ENCODE results near the gene VPS35L. TPM values are rescaled to one million over a fixed set of nuclear protein-coding genes. Genes with fewer than 3 reads are reported as not detected.

Gene VPS35L
- total RNA-seq, 2 experiments from 2014 or later: 25.8 to 28.3 TPM

DNA sequence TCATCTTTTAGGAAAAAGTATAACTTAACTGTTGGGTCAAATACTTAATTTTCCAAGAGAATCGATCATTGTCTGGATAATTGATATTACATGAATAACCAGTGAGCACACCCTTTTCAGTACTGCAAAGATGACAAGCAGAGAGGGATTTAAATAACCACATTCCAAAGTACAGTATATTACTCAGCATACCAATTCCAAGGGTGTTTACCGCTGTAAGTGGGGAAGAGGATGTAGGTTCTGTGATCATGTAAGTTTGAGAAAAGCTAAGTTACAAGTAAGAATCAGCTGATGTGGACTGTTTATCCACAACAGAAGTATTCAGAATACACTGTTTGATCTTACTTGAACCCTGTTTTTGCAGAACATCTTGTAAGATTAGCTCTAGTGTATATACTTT lies 39.7 kb upstream of the VPS35L start:
- H3K27me3 Mint-ChIP-seq: no peaks in the 10 kb centered on the region
- TF ChIP-seq, protein P1, sequence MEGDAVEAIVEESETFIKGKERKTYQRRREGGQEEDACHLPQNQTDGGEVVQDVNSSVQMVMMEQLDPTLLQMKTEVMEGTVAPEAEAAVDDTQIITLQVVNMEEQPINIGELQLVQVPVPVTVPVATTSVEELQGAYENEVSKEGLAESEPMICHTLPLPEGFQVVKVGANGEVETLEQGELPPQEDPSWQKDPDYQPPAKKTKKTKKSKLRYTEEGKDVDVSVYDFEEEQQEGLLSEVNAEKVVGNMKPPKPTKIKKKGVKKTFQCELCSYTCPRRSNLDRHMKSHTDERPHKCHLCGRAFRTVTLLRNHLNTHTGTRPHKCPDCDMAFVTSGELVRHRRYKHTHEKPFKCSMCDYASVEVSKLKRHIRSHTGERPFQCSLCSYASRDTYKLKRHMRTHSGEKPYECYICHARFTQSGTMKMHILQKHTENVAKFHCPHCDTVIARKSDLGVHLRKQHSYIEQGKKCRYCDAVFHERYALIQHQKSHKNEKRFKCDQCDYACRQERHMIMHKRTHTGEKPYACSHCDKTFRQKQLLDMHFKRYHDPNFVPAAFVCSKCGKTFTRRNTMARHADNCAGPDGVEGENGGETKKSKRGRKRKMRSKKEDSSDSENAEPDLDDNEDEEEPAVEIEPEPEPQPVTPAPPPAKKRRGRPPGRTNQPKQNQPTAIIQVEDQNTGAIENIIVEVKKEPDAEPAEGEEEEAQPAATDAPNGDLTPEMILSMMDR (IDR thresholded peaks at IDR 0.05): no peak
- CTCF ChIA-PET: interaction anchor here (1.4 kb wide), 1 partner anchor 39 kb away, joined by 4 read pairs; the partner anchor contains the start of gene VPS35L
- DNase-seq (no peak), ATAC-seq (ENCODE audit: poor library complexity) (no peak)
- H3K27me3 ChIP-seq (ENCODE audit: control insufficient read depth in 1 of 2, insufficient read depth in 2 of 2, low read length in 2 of 2): no peaks in the 10 kb centered on the region
- H3K36me3 Mint-ChIP-seq (ENCODE audit: low read depth): peaks cover 62% of the 10 kb centered on the region
- no peaks in the 10 kb centered on the region for H3K9me3 Mint-ChIP-seq
- no peak overlapping the region for H3K27ac Mint-ChIP-seq
- no peak overlapping the region for H3K4me3 Mint-ChIP-seq
- no peaks in the 10 kb centered on the region for H3K9me3 ChIP-seq (ENCODE audit: control insufficient read depth in 1 of 2, insufficient read depth in 1 of 2, low read length in 2 of 2)
- no peak overlapping the region for H3K4me3 ChIP-seq (ENCODE audit: low read length)
- H3K4me1 Mint-ChIP-seq (ENCODE audit: low read depth): peaks cover 54% of the 10 kb centered on the region
- POLR2A ChIA-PET: interaction anchor here (1.3 kb wide), 1 partner anchor 449 kb away, joined by 3 read pairs; the partner anchor contains the start of gene COQ7
- H3K27ac ChIP-seq (ENCODE audit: low read depth in 1 of 2, low read length in 2 of 2): no peak overlapping the region
- intact Hi-C loops (cut with DNase I, micrococcal nuclease): no loop called here
- peaks cover 38% of the 10 kb centered on the region for H3K36me3 ChIP-seq (ENCODE audit: insufficient read depth, low read length)
- peaks cover 23% of the 10 kb centered on the region for H3K4me1 ChIP-seq (ENCODE audit: insufficient read depth, low read length)

DNA sequence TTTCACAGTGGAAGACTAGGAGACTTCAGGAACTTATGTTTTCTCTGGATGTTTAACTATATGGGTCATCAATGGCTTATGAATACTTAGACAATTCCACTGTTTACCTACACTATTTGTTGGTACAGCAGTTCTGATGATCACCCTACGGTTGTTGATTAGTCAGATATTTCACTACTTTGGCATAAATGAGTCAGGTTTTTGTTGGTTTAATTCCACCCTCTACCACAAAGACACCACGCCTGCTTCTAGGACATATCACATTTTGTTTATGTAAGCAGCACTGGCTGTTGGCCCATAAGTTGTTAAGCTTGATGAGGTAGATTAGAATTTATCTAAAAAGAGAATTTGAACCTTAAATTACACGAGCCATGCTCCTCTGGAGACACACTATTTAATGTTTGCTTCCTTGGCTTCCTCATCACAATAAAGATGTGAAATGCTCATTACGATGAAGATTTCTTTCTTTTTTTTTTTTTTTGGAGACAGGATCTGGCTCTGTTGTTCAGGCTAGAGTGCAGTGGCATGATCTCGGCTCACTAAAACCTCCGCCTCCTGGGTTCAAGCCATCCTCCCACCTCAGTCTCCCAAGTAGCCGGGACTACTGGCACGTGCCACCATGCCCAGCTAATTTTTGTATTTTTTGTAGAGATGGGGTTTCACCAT lies 37.9 kb upstream of the VPS35L start:
- TF ChIP-seq, protein P1 (IDR thresholded peaks at IDR 0.05): no peak
- ChIA-PET CTCF (interaction anchor here (0.9 to 1.1 kb wide), 2 partner anchors 38 to 44 kb away, joined by 3 to 5 read pairs; partner anchors contain the start of gene VPS35L), POLR2A (no interaction called here)
- intact Hi-C loops (cut with DNase I, micrococcal nuclease): no loop called here
- H3K27ac ChIP-seq (ENCODE audit: low read depth in 1 of 2, low read length in 2 of 2): no peak overlapping the region
- Mint-ChIP-seq H3K27me3 (no peaks in the 10 kb centered on the region), H3K27ac (peak overlapping the region; percentile 1), H3K4me1 (ENCODE audit: low read depth) (peaks cover 68% of the 10 kb centered on the region), H3K36me3 (ENCODE audit: low read depth) (peaks cover 56% of the 10 kb centered on the region), H3K9me3 (no peaks in the 10 kb centered on the region), H3K4me3 (no peak overlapping the region)
- DNase-seq (peak in 2 of 14 experiments; percentile 10 to 19), ATAC-seq (ENCODE audit: poor library complexity) (no peak)
- H3K9me3 ChIP-seq (ENCODE audit: control insufficient read depth in 1 of 2, insufficient read depth in 1 of 2, low read length in 2 of 2): no peaks in the 10 kb centered on the region
- peaks cover 37% of the 10 kb centered on the region for H3K4me1 ChIP-seq (ENCODE audit: insufficient read depth, low read length)
- peaks cover 33% of the 10 kb centered on the region for H3K36me3 ChIP-seq (ENCODE audit: insufficient read depth, low read length)
- H3K27me3 ChIP-seq (ENCODE audit: control insufficient read depth in 1 of 2, insufficient read depth in 2 of 2, low read length in 2 of 2): no peaks in the 10 kb centered on the region
- no peak overlapping the region for H3K4me3 ChIP-seq (ENCODE audit: low read length)

DNA sequence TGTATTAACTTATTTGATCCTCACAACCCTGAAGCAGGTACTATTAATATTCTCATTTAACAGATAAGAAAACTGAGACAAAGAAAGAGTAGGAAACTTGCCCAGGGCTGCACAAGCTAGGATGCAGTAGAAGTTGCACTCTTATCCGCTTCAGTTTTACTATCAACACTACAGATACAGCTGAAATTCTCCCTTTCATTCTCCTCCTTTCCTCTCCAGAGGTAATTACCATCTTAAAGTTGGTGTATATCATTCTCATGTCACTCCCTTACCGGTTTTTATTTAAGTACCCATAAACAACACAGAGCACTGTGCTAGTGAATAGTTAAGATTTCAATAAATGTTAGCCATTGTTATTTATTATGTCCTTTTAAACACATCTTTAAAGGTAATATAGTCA lies 37.1 kb upstream of the VPS35L start:
- peaks cover 40% of the 10 kb centered on the region for H3K4me1 ChIP-seq (ENCODE audit: insufficient read depth, low read length)
- no peaks in the 10 kb centered on the region for H3K27me3 ChIP-seq (ENCODE audit: control insufficient read depth in 1 of 2, insufficient read depth in 2 of 2, low read length in 2 of 2)
- no peaks in the 10 kb centered on the region for H3K9me3 ChIP-seq (ENCODE audit: control insufficient read depth in 1 of 2, insufficient read depth in 1 of 2, low read length in 2 of 2)
- DNase-seq (no peak), ATAC-seq (ENCODE audit: poor library complexity) (no peak)
- H3K27ac ChIP-seq (ENCODE audit: low read depth in 1 of 2, low read length in 2 of 2): no peak overlapping the region
- TF ChIP-seq, protein P1 (IDR thresholded peaks at IDR 0.05): no peak
- H3K36me3 ChIP-seq (ENCODE audit: insufficient read depth, low read length): peaks cover 27% of the 10 kb centered on the region
- intact Hi-C loops (cut with DNase I, micrococcal nuclease): no loop called here
- H3K27ac Mint-ChIP-seq: no peak overlapping the region
- H3K4me1 Mint-ChIP-seq (ENCODE audit: low read depth): peaks cover 65% of the 10 kb centered on the region
- H3K4me3 Mint-ChIP-seq: no peak overlapping the region
- ChIA-PET CTCF (interaction anchor here (0.9 kb wide), 1 partner anchor 43 kb away, joined by 3 read pairs; no protein-coding TSS in a partner anchor), POLR2A (interaction anchor here (0.7 kb wide), 1 partner anchor 11 kb away, joined by 4 read pairs; no protein-coding TSS in a partner anchor)
- no peak overlapping the region for H3K4me3 ChIP-seq (ENCODE audit: low read length)
- no peaks in the 10 kb centered on the region for H3K9me3 Mint-ChIP-seq
- H3K36me3 Mint-ChIP-seq (ENCODE audit: low read depth): peaks cover 48% of the 10 kb centered on the region
- no peaks in the 10 kb centered on the region for H3K27me3 Mint-ChIP-seq

Measured in CD4-positive, alpha-beta T cell (primary cell).